GM12875 (cell line): Measurements from ENCODE around the gene LSM7.
"Not testable (repeated sequence)": the region's sequence is repeated elsewhere in the genome, so short reads cannot be mapped to it uniquely, and the experiment has no call there.

Source experiments
- H3K4me3 ChIP-seq: one replicate; pipeline ENCODE4 v1.5.1; 2011; ENCODE audit warnings: low read depth, low read length, control low read depth
- TF ChIP-seq, protein P1 (sequence below): IDR thresholded peaks from 2 replicates; pipeline ENCODE4 v1.5.1; 2011; ENCODE audit warnings: low read depth, mild to moderate bottlenecking, control low read depth, inconsistent platforms, low read length, moderate library complexity, borderline replicate concordance; ENCODE audit not compliant: insufficient read depth

The LSM7 gene

DNA sequence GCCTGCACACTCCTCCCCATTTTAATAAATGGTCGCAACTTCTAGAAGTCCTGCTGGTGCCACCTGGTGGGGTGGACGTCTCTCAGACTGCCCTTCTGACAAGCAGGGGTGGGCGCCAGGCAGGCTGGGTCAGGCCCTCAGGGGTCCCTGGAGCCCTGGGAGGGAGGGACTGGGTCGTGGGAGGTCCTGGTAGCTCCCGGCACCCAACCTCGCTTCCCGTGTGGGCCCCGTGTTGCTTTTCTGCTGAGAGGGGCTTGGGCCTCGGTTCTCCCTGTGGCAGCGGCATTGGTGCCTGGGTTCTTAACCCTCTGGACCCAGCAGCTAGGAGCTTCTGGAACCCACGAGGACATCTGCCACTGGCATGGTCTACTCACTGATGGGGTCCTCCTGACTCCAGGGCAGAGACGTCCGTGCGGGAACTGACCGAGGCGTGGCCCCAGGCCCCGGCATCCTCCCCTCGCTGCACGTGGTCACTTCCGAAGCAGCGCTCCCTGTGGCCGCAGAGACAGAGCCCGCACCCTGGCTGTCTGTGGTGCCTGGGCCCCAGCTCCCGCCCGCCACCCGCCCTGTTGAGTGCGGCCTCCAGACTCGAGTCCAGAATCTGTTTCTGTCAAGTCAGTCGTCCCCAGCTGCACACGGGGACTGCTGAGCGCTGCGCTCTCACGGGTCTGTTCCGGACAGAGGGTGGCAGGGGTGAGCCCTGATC lies 25.7 kb upstream of the LSM7 start:
- TF ChIP-seq, protein P1, sequence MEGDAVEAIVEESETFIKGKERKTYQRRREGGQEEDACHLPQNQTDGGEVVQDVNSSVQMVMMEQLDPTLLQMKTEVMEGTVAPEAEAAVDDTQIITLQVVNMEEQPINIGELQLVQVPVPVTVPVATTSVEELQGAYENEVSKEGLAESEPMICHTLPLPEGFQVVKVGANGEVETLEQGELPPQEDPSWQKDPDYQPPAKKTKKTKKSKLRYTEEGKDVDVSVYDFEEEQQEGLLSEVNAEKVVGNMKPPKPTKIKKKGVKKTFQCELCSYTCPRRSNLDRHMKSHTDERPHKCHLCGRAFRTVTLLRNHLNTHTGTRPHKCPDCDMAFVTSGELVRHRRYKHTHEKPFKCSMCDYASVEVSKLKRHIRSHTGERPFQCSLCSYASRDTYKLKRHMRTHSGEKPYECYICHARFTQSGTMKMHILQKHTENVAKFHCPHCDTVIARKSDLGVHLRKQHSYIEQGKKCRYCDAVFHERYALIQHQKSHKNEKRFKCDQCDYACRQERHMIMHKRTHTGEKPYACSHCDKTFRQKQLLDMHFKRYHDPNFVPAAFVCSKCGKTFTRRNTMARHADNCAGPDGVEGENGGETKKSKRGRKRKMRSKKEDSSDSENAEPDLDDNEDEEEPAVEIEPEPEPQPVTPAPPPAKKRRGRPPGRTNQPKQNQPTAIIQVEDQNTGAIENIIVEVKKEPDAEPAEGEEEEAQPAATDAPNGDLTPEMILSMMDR = no peak
- H3K4me3 ChIP-seq = no peak overlapping the region

DNA sequence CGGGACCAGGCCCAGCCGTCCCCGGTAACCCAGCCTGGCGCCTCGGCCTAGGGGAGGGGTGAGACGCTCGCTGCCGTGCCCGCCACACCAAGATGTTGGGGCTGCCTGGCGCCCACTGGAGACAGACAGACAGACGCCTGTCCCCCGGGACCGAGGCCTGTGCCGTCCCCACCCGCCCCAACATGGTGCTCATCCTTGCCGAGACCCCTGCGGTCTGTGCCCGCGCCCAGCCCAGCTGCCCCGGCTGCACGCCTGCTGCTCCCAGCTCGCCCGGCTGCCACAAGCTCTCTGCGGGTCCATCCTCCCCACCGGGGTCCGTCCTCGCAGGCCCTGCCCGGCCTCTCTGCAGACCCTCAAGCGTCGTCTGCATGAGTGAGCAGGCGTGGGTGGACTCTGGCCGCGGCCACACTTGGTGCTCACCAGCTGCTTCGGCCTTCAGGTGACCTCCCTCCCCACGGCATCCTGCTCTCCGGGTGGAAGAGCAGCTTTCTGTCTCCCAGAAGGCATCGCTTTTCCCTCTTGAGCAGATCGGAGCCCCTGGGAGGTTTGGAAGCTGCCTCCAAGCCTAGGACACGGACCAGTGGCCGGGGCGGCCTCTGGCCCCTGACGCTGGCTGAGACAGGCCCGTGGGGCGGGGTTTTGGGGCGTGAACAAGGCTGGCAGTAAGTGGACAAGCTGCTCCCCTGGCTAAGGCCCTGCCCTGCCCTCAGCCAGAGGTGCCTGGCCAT lies 24.9 kb upstream of the LSM7 start:
- TF ChIP-seq, protein P1 = no peak

DNA sequence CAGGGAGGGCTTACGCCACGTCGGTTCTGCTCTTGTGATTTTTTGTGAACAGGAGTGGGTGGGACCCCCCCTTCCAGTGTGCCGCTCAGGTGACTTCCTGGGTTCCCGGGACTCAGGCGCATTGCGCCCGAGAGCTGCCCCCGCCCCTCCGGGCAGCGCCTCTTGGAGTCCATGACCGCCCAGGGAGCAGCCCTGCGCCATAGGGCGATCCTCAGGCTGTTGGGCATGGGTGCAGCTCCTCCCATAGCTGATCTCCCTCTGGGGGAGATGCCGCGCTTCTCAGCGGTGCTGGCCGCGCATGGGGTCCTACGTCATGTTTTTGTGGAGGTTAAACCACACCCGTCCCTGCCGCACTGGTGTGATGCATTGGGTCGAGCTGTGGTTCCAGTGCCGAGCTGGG lies 23.7 kb upstream of the LSM7 start:
- TF ChIP-seq, protein P1 = no peak
- H3K4me3 ChIP-seq = no peak overlapping the region

More for the DNA sequence above, 24.9 kb upstream of the LSM7 start:
- no peak overlapping the region for H3K4me3 ChIP-seq

DNA sequence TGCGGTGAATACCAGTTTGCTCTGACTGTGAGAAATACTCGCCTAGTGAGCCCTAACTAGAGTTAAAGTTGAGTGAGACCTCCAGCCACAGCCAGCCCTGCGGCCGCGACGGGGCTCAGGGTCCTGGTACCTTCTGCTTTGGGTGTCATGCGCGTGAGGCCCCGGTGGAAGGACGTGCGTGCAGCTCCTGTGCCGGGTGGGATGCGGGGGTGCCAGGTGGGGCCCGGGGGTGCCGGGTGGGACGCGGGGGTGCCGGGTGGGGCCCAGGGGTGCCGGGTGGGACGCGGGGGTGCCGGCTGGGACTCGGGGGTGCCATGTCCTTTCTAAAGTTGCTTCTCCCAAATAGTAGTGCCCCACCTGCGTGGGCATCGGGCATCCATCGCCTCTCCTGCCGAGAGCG lies 23.2 kb upstream of the LSM7 start:
- no peak overlapping the region for H3K4me3 ChIP-seq
- TF ChIP-seq, protein P1 = no peak

DNA sequence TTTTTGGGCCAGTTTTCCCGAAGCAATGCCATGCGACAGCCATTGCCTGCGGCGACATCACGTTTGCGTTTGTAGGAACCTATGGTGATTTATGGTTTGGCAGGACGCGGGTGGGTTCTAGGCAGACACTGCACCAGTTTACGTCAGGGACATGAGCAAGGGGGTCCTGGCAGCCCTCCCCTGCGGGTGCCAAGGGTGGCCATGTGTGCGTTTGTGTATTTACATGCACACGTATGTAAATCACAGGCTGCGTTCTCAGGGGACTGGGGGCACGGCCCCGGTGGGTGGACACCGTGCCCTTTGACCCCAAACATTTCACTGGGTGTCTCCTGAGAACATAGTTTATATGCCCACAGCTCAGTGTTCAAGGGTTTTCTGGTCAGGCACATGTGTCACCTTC lies 22.3 kb upstream of the LSM7 start:
- H3K4me3 ChIP-seq = no peak overlapping the region
- TF ChIP-seq, protein P1 = no peak

DNA sequence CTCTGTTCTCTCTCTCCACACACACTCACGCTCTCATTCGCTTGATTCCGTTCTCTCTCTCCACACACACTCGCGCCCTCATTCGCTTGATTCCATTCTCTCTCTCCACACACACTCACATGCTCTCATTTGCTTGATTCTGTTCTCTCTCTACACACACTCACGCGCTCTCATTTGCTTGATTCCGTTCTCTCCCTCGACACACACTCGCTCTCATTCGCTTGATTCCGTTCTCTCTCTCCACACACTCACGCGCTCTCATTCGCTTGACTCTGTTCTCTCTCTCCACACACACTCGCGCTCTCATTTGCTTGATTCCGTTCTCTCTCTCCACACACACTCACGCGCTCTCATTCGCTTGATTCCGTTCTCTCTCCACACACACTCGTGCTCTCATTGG lies 21.4 kb upstream of the LSM7 start:
- not testable (repeated sequence) for H3K4me3 ChIP-seq

DNA sequence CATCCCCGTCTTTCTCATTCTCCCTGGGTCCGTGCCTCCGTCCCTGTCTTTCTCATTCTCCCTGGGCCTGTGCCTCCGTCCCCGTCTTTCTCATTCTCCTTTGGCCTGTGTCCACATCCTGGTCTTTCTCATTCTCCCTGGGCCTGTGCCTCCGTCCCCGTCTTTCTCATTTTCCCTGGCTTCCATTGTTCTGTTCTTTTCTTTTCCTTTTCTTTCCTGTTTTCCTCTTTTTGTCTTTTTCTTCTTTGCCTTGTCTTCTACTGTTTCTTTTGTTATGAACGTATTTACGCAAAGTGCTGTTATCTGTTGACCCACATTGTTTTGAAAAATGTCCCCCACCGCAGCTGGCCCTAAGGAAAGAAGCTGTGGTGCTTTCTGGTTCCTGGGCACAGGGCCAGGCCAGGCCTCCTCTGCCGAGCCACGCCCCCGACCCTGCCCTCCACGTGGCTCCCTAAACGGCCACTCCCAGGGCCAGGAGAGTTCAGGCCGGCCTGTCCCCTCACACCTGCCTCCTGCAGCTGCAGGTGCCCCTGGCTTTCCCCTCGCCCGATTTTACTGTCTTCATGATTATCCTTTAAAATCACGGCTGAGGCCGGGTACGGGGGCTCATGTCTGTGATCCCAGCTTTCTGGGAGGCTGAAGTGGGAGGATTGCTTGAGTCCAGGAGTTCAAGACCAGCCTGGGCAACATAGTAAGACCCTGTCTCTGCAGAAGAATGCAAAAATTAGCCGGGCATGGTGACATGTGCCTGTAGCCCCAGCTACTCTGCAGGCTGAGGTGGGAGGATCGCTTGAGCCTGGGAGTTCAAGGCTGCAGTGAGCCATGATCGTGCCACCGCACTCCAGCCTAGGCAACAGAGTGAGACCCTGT lies 17.6 kb upstream of the LSM7 start:
- TF ChIP-seq, protein P1 = no peak
- H3K4me3 ChIP-seq = no peak overlapping the region
